Astrocyte of the spinal cord (primary cell): ENCODE measurements around the gene TRPM3.

Experiments used
- DNase-seq: peaks from one replicate; pipeline ENCODE4 v3.0.0; 2011; ENCODE audit warnings: low read depth, low spot score
- H3K4me3 ChIP-seq: 2 replicates; pipeline ENCODE4 v1.5.1; 2011; ENCODE audit warnings: low read depth, mild to moderate bottlenecking, low read length, moderate library complexity
- in situ Hi-C: cut with HindIII; loops from 2 replicates; pipeline ENCODE4 v1.10.0; 2017; ENCODE audit warnings: low sequenced_read_pairs
- TF ChIP-seq, protein P1 (sequence below): IDR thresholded peaks from 2 replicates; pipeline ENCODE4 v1.5.1; 2012; ENCODE audit warnings: low read depth, mild to moderate bottlenecking, low read length, inconsistent platforms

TRPM3 gene

DNA sequence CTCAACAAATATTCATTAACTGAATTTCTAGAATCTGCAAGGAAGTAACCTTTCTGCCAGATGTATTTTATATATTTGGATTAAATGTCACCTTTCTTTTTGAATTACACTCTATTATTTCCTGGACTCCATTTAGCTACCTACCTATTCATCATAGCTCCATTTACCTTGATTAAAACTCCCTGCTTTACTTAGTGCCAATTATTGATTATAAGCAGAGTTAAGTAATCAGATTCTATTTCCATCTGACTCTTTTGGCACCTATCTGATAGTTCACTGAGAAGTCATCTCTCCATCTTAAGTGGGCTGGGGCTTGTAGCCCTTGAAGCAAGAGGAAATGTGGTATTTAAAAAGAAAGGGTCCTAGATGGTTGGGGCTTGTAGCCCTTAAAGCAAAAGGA lies 88.6 kb downstream of the TRPM3 start:
- in situ Hi-C loops = no loop called here
- TF ChIP-seq, protein P1, sequence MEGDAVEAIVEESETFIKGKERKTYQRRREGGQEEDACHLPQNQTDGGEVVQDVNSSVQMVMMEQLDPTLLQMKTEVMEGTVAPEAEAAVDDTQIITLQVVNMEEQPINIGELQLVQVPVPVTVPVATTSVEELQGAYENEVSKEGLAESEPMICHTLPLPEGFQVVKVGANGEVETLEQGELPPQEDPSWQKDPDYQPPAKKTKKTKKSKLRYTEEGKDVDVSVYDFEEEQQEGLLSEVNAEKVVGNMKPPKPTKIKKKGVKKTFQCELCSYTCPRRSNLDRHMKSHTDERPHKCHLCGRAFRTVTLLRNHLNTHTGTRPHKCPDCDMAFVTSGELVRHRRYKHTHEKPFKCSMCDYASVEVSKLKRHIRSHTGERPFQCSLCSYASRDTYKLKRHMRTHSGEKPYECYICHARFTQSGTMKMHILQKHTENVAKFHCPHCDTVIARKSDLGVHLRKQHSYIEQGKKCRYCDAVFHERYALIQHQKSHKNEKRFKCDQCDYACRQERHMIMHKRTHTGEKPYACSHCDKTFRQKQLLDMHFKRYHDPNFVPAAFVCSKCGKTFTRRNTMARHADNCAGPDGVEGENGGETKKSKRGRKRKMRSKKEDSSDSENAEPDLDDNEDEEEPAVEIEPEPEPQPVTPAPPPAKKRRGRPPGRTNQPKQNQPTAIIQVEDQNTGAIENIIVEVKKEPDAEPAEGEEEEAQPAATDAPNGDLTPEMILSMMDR = no peak
- H3K4me3 ChIP-seq = no peak overlapping the region
- DNase-seq = no peak

DNA sequence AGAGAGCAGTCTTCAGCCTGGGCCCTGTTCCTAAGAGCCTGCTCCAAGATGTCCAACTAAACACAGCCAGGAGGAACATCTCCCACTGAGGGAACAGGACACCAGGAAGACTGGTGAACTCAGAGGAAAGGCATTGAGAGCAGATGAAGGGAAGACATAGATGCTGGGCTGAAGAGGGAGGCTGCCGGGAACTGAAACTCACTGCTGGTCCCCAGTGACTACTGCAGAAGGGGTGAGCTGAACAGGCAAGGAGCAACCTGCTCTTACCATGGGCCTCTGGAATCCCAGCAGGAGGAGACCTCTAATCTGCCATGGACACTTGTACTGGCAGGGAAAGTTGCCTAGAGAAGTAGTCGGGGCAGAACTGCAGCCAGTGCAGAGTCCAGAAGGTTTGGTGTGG lies 95.7 kb downstream of the TRPM3 start:
- TF ChIP-seq, protein P1 = no peak
- DNase-seq = no peak
- no peak overlapping the region for H3K4me3 ChIP-seq
- in situ Hi-C loops = no loop called here

DNA sequence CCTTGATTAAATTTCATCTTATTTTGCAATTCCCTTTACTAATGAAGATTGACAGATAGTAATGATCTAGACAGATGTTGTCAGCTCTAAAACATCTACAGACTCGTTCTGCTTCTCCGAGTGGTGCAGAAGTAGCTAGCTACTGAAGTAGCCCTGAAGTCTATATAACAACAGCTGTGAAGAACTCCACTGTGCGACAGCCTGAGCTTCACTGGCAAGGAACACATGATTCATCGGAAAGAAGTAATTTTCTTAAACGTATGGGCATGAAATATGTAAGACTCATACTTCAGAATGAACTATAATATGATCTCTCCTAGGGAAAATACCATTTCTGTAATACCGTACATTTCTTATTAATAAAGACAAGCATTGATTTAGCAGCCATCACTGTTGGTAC lies 96.2 kb downstream of the TRPM3 start:
- no peak overlapping the region for H3K4me3 ChIP-seq
- in situ Hi-C loops = no loop called here
- TF ChIP-seq, protein P1 = no peak
- DNase-seq = no peak

DNA sequence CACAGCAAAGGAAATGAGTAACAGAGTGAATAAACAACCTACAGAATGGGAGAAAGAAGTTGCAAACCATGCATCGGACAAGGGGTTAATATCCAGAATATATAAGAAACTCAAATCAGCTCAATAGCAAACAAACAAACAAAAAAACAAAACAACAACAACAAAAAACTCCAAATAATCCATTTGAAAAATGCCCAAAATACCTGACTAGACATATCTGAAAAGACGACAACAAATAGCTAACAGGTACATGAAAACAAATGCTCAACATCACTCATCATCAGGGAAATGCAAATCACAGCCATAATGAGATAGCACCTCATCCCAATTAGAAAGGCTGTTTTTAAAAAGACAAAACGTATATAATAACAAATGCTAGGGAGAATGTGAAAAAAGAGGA lies 111.2 kb downstream of the TRPM3 start:
- TF ChIP-seq, protein P1 = no peak
- no peak overlapping the region for H3K4me3 ChIP-seq
- in situ Hi-C loops = no loop called here
- no peak for DNase-seq

DNA sequence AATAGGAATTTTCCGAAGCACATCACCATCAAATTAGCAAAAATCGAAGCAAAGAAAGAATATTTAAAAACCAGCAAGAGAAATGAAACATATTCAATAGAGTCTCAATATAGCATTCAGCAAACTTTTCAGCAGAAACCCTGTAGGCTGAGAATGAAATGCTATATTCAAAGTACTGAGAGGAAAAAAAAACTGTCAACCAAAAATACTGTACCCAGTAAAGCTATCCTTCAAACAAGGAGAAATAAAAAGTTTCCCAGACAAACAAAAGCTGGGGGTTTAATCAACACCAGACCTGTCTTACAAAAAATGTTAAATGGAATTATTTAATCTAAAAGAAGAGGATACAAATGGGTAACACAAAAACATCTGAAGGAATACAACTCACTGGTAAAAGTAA lies 116.0 kb downstream of the TRPM3 start:
- H3K4me3 ChIP-seq = no peak overlapping the region
- DNase-seq = no peak
- TF ChIP-seq, protein P1 = no peak
- in situ Hi-C loops = no loop called here

DNA sequence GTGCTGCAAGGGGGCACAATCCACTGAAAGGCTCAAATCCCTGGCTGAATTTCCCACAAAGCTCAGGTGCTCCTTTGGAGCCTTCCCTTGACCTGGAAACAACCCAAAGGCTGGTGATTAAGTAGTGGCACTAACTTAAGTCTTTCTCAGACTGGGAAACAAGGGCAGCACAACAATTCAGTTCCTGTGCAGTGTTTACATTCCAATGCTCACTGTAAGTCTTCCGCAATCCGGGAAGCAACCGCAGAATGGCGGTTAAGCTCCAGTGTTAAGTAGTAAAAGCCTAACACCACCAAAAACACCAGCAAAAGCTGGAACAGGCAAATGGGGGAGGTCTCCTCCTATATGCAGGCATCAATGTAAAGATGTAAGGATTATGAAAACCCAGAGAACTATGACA lies 117.2 kb downstream of the TRPM3 start:
- no peak for DNase-seq
- TF ChIP-seq, protein P1 = no peak
- no peak overlapping the region for H3K4me3 ChIP-seq
- in situ Hi-C loops = no loop called here

DNA sequence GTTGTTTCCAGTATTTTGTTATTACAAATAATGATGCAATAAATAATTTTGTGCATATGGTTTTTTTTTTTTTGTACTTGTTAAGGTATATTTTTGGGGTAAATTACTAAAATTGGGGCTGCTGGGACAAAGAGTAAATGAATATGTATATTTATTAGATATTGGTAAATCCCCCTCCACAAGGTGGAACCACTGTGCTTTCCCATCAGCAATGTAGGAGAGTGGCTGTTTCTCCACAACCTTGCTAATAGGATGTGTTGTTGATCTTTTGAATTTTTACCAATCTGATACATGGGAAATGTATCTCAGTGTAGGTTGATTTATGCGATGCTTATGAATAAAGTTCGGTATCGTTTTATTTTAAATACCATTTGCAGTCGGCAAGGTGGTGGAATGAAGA lies 118.1 kb downstream of the TRPM3 start:
- TF ChIP-seq, protein P1 = no peak
- DNase-seq = no peak
- H3K4me3 ChIP-seq = no peak overlapping the region
- in situ Hi-C loops = no loop called here
